ENCODE data around the gene KRT6A.
"Not testable (repeated sequence)": the region's sequence is repeated elsewhere in the genome, so short reads cannot be mapped to it uniquely, and the experiment has no call there.

KRT6A gene

GRCh38 chr12:52447196-52447595, 45.9 kb downstream of the KRT6A start:
- H3K36me3 ChIP-seq (ENCODE audit: control insufficient read depth, insufficient read depth, low read length); H3K4me1 ChIP-seq (ENCODE audit: control insufficient read depth, insufficient read depth, low read length, poor library complexity, severe bottlenecking); DNase-seq; H3K27me3 ChIP-seq (replicated peaks; ENCODE audit: control insufficient read depth, insufficient read depth, low read length, poor library complexity, severe bottlenecking); H3K27ac ChIP-seq (ENCODE audit: insufficient read depth, low read length, poor library complexity, severe bottlenecking); H3K9me3 ChIP-seq (ENCODE audit: control insufficient read depth, low read length); H3K4me3 ChIP-seq (ENCODE audit: insufficient read depth, low read depth, low read length, poor library complexity, severe bottlenecking): not testable (repeated sequence)

DNA sequence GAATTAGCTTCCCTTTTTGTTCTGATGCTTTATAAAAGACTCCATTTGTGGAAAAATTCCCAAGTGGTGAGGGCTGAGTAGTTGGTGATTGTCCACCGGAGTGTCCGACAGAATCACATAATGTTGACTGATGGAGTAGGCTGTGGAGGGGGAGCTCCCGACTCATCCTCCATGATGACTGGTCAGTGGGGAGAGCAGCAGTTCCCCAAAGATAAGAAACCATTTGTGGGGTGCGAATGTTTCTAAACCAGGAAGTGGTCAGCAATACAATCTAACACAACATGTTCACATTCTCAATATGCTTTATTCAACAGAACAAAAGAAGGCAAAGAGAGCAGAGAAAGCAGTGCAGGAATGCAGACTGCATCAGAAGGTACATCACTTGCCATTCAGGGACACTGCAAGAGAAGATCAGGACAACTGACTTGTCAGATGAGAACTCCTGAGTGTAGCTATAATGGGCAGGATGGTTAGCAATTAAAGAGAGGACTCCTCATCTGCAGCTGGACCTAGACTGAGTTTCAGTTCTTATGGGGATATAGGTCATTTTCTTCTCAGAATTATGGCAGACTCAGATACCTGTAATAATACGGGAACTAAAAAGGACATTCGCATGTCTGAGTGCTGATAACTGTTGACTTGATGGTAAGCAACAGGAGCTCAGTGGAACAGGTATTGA, 46.6 kb downstream of the KRT6A start:
- H3K27me3 ChIP-seq (replicated peaks; ENCODE audit: control insufficient read depth, insufficient read depth, low read length, poor library complexity, severe bottlenecking), result no peaks in the 10 kb centered on the region
- no peak overlapping the region for H3K4me3 ChIP-seq (ENCODE audit: insufficient read depth, low read depth, low read length, poor library complexity, severe bottlenecking)
- H3K4me1 ChIP-seq (ENCODE audit: control insufficient read depth, insufficient read depth, low read length, poor library complexity, severe bottlenecking), result no peaks in the 10 kb centered on the region
- no peak for DNase-seq
- no peaks in the 10 kb centered on the region for H3K9me3 ChIP-seq (ENCODE audit: control insufficient read depth, low read length)
- no peak overlapping the region for H3K27ac ChIP-seq (ENCODE audit: insufficient read depth, low read length, poor library complexity, severe bottlenecking)
- no peaks in the 10 kb centered on the region for H3K36me3 ChIP-seq (ENCODE audit: control insufficient read depth, insufficient read depth, low read length)

- H3K36me3 ChIP-seq (ENCODE audit: control insufficient read depth, insufficient read depth, low read length), result no peaks in the 10 kb centered on the region
- no peak overlapping the region for H3K27ac ChIP-seq (ENCODE audit: insufficient read depth, low read length, poor library complexity, severe bottlenecking)
These were observed 47.2 kb downstream of the KRT6A start for GRCh38 chr12:52445876-52446275.

GRCh38 chr12:52444647-52445595, 48.1 kb downstream of the KRT6A start:
- H3K27ac ChIP-seq (ENCODE audit: insufficient read depth, low read length, poor library complexity, severe bottlenecking), result no peak overlapping the region

More at GRCh38 chr12:52445876-52446275, 47.2 kb downstream of the KRT6A start:
- no peak for DNase-seq
- Histone ChIP-seq H3K27me3 (replicated peaks; ENCODE audit: control insufficient read depth, insufficient read depth, low read length, poor library complexity, severe bottlenecking) (no peaks in the 10 kb centered on the region), H3K4me1 (ENCODE audit: control insufficient read depth, insufficient read depth, low read length, poor library complexity, severe bottlenecking) (no peaks in the 10 kb centered on the region), H3K9me3 (ENCODE audit: control insufficient read depth, low read length) (no peaks in the 10 kb centered on the region), H3K4me3 (ENCODE audit: insufficient read depth, low read depth, low read length, poor library complexity, severe bottlenecking) (no peak overlapping the region)

DNA sequence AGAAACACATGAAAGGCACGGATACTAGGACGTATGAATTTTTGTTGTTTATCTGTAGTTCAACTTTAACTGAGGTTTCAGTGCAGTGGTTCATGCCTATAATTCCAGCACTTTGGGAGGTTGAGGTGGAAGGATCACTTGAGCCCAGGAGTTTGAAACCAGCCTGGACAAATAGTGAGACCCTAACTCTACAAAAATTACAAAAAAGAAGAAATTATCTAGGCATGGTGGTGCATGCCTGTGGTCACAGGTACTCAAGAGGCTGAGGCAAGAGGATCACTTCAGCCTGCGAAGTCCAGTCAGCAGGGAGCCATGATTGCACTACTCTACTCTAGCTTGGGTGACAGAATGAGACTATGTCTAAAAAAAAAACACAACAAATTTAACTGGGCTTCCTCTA, 49.1 kb downstream of the KRT6A start:
- Histone ChIP-seq H3K36me3 (ENCODE audit: control insufficient read depth, insufficient read depth, low read length) (no peaks in the 10 kb centered on the region), H3K27ac (ENCODE audit: insufficient read depth, low read length, poor library complexity, severe bottlenecking) (no peak overlapping the region), H3K27me3 (replicated peaks; ENCODE audit: control insufficient read depth, insufficient read depth, low read length, poor library complexity, severe bottlenecking) (no peaks in the 10 kb centered on the region), H3K4me1 (ENCODE audit: control insufficient read depth, insufficient read depth, low read length, poor library complexity, severe bottlenecking) (no peaks in the 10 kb centered on the region), H3K9me3 (ENCODE audit: control insufficient read depth, low read length) (no peaks in the 10 kb centered on the region), H3K4me3 (ENCODE audit: insufficient read depth, low read depth, low read length, poor library complexity, severe bottlenecking) (no peak overlapping the region)
- DNase-seq, result no peak

More at GRCh38 chr12:52444647-52445595, 48.1 kb downstream of the KRT6A start:
- no peaks in the 10 kb centered on the region for H3K9me3 ChIP-seq (ENCODE audit: control insufficient read depth, low read length)
- no peak for DNase-seq
- no peak overlapping the region for H3K4me3 ChIP-seq (ENCODE audit: insufficient read depth, low read depth, low read length, poor library complexity, severe bottlenecking)
- no peaks in the 10 kb centered on the region for H3K36me3 ChIP-seq (ENCODE audit: control insufficient read depth, insufficient read depth, low read length)
- no peaks in the 10 kb centered on the region for H3K27me3 ChIP-seq (replicated peaks; ENCODE audit: control insufficient read depth, insufficient read depth, low read length, poor library complexity, severe bottlenecking)
- H3K4me1 ChIP-seq (ENCODE audit: control insufficient read depth, insufficient read depth, low read length, poor library complexity, severe bottlenecking), result no peaks in the 10 kb centered on the region

GRCh38 chr12:52442600-52443061, 50.4 kb downstream of the KRT6A start:
- no peaks in the 10 kb centered on the region for H3K27me3 ChIP-seq (replicated peaks; ENCODE audit: control insufficient read depth, insufficient read depth, low read length, poor library complexity, severe bottlenecking)
- no peaks in the 10 kb centered on the region for H3K4me1 ChIP-seq (ENCODE audit: control insufficient read depth, insufficient read depth, low read length, poor library complexity, severe bottlenecking)
- DNase-seq, result no peak
- H3K27ac ChIP-seq (ENCODE audit: insufficient read depth, low read length, poor library complexity, severe bottlenecking), result no peak overlapping the region
- no peak overlapping the region for H3K4me3 ChIP-seq (ENCODE audit: insufficient read depth, low read depth, low read length, poor library complexity, severe bottlenecking)
- no peaks in the 10 kb centered on the region for H3K36me3 ChIP-seq (ENCODE audit: control insufficient read depth, insufficient read depth, low read length)
- H3K9me3 ChIP-seq (ENCODE audit: control insufficient read depth, low read length), result no peaks in the 10 kb centered on the region

GRCh38 chr12:52441320-52441911, 51.6 kb downstream of the KRT6A start:
- DNase-seq, result no peak
- Histone ChIP-seq H3K27me3 (replicated peaks; ENCODE audit: control insufficient read depth, insufficient read depth, low read length, poor library complexity, severe bottlenecking) (no peaks in the 10 kb centered on the region), H3K27ac (ENCODE audit: insufficient read depth, low read length, poor library complexity, severe bottlenecking) (no peak overlapping the region), H3K4me1 (ENCODE audit: control insufficient read depth, insufficient read depth, low read length, poor library complexity, severe bottlenecking) (no peaks in the 10 kb centered on the region), H3K36me3 (ENCODE audit: control insufficient read depth, insufficient read depth, low read length) (no peaks in the 10 kb centered on the region), H3K9me3 (ENCODE audit: control insufficient read depth, low read length) (no peaks in the 10 kb centered on the region), H3K4me3 (ENCODE audit: insufficient read depth, low read depth, low read length, poor library complexity, severe bottlenecking) (no peak overlapping the region)

DNA sequence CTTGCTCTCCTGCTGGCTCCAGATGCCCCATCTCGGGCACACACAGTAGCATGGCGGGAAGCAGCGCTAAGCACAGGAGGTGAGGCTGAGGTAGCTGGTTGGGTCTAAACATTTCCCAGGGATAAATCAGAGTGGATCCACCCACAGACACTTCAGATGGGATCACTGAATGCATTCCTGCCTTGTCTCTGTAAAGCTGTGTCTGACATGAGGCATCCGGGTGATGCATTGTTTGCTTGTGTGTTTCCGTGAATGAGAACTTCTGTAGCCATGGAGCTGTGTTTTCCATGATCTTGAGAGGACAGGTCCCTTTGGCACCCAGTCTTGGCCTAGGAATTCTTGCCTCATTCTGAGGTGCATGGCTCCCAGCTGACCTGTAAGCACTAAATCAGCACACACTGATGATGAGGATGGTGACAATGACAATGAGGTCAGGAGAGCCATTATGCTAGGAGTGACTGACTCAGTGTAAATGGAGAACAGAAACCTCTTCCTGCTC, 52.2 kb downstream of the KRT6A start:
- no peaks in the 10 kb centered on the region for H3K4me1 ChIP-seq (ENCODE audit: control insufficient read depth, insufficient read depth, low read length, poor library complexity, severe bottlenecking)
- DNase-seq, result no peak
- no peaks in the 10 kb centered on the region for H3K36me3 ChIP-seq (ENCODE audit: control insufficient read depth, insufficient read depth, low read length)
- H3K27ac ChIP-seq (ENCODE audit: insufficient read depth, low read length, poor library complexity, severe bottlenecking), result no peak overlapping the region
- H3K4me3 ChIP-seq (ENCODE audit: insufficient read depth, low read depth, low read length, poor library complexity, severe bottlenecking), result no peak overlapping the region
- H3K27me3 ChIP-seq (replicated peaks; ENCODE audit: control insufficient read depth, insufficient read depth, low read length, poor library complexity, severe bottlenecking), result no peaks in the 10 kb centered on the region
- H3K9me3 ChIP-seq (ENCODE audit: control insufficient read depth, low read length), result no peaks in the 10 kb centered on the region

- Histone ChIP-seq H3K36me3 (ENCODE audit: control insufficient read depth, insufficient read depth, low read length) (no peaks in the 10 kb centered on the region), H3K27me3 (replicated peaks; ENCODE audit: control insufficient read depth, insufficient read depth, low read length, poor library complexity, severe bottlenecking) (no peaks in the 10 kb centered on the region), H3K4me1 (ENCODE audit: control insufficient read depth, insufficient read depth, low read length, poor library complexity, severe bottlenecking) (no peaks in the 10 kb centered on the region), H3K27ac (ENCODE audit: insufficient read depth, low read length, poor library complexity, severe bottlenecking) (no peak overlapping the region), H3K4me3 (ENCODE audit: insufficient read depth, low read depth, low read length, poor library complexity, severe bottlenecking) (no peak overlapping the region), H3K9me3 (ENCODE audit: control insufficient read depth, low read length) (no peaks in the 10 kb centered on the region)
- no peak for DNase-seq
These were observed 53.2 kb downstream of the KRT6A start for GRCh38 chr12:52439845-52440244.

Data from effector memory CD4-positive, alpha-beta T cell (primary cell).